ENCODE measurements around the gene TOE1. TPM values are rescaled to one million over a fixed set of nuclear protein-coding genes. Genes with fewer than 3 reads are reported as not detected.
"Not testable (repeated sequence)": the region's sequence is repeated elsewhere in the genome, so short reads cannot be mapped to it uniquely, and the experiment has no call there.

Gene TOE1
- total RNA-seq = 7.9 TPM

DNA sequence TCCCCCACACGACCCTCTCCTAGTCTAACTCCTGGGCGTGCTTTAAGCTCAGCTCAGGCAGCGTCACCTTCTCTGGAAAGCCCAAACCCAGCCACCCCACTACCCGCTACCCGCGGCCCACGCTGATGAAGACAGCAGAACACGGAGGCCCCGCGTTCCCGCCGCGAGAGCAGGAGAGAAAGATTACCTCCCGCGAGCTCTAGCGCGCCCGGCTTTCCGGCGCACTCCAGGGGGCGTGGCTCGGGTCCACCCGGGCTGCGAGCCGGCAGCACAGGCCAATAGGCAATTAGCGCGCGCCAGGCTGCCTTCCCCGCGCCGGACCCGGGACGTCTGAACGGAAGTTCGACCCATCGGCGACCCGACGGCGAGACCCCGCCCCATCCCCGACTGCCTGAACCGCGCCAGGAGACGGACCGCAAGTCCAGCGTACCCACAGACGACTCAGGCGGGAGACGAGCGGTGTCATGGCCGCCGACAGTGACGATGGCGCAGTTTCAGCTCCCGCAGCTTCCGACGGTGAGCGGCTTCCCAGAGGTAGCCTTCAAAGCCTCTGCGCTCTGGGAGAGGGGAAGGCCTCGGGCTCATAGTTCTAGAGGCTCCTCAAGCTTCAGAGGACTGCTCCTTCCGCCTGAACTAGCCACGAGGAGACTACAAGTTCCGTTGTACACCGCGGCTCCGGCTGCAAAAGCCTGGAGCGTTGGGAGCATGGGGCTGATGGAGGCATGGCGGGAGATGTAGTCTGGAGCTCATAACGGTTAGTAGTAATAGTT, at the start of gene TOE1, which contains the start of gene MUTYH:
Gene TOE1 (plus strand): TSS at position 382 of the 770 bp plus-strand sequence. CDS start 83 bp downstream, at position 465.
Gene MUTYH (minus strand): TSS at position 652 of the 770 bp plus-strand sequence. CDS start 5,935 bp downstream, outside the sequence.
- DNase-seq (ENCODE audit: low spot score) = peak; percentile 92

DNA sequence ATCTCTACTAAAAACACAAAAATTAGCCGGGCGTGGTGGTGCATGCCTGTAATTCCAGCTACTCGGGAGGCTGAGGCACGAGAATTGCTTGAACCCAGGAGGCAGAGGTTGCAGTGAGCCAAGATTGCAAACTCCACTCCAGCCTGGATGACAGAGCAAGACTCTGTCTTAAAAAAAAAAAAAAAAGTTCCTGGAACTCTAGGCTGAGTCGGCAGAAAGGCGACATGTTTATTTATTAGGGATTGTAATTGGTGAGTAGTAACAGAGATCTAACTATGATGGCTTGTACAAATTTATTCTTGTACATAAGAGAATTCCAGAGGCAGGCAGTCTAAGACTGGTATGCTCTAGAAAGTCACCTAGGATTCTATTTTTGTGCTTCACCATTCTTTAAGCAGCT, 49.0 kb upstream of the TOE1 start:
- not testable (repeated sequence) for DNase-seq (ENCODE audit: low spot score)

DNA sequence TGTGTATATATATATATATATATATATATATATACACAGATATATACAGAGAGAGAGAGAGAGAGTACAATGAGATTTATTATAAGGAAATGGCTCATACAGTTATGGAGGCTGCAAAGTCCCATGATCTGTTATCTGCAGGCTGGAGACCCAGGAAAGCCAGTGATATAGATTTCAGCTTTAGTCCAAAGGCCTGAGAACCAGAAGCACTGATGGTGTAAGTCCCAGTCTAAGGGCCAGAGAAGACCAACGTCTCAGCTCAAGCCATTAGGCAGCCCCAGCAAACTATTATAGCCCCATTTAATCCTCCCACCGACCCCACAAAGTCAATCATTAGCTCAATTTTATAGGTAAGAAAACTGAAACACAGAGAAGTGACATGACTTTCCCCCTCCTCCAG, 48.3 kb upstream of the TOE1 start:
- DNase-seq (ENCODE audit: low spot score) = no peak

DNA sequence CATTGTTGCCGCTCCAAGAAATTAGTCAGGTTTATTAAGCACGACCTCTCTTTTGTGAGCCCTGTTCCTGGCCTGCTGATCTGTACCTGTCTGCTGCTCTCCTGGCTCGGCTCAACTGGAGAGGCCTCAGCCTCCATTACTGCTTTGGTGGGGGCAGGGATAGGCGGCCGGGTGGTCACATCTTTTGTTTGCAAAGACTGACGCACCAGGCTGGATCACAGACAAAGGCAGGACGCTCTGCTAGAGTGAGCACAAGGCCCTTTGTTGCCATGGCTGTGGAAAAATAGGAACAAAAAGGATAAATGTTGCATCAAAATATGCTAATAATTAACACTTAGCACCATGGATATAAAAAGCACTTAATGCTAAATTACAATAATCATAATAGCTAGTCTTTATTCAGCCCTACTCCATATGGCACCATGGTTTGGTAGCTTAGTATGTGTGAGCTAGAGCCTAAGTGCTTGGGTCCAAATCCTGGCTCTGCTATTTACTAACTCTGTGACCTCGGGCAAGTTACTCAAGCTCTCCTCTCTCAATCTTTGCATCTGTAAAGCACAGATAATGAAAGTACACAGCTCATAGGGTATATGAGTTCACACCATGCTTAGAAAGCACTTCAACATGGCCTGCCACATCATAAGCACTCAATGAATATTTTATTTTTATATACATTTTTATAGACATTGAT, 42.2 kb upstream of the TOE1 start:
- no peak for DNase-seq (ENCODE audit: low spot score)

DNA sequence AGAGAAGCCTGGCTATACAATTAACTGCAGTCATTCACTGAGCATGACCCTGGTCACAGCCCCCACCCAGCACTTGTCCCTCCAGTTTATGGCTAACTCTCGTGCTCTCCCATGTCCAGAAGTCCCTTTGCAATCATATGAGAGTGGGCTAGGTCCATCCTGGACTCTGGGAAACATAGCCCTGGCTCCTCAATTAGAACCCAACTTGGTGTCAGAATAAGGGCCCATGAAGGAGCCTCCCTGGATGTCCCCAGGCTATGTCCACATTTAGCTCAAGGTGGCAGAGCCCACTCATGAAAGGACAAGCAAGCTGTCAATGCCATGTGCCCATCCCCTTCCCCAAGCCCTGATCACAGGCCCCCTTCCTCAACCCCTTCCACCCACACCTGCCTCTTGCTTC, 40.7 kb upstream of the TOE1 start:
- no peak for DNase-seq (ENCODE audit: low spot score)

DNA sequence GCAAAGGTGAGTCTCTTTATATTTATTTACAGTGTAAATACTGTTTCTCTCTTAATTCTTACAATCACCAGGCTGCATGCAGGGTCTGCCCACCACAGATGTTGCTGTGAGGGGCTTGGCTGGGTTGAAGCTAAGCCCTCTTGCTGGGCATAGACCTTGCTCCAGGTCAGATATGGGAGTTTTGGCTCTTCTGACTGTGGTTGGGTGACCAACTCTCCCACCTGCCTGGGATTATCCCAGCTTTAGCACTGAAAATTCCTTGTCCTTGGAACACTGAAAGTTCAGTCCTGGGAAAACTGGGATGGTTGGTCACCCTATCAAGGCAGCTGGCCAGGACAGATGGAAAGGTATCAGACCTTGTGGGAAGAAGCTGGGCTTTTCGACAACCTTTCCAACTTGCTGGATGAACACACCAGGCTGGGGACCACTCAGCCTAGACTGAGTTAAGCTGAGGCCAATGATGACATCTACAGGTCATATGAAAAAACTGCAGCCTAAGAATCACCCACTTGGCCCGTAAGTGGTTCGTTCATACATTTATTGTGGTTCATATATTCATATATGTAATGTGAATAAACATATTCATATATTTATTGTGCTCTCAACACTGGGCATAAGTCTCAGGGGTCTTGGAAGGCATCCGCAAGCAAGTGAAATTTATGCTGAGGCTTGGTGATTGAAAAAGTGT, 39.8 kb upstream of the TOE1 start:
- DNase-seq (ENCODE audit: low spot score) = peak; percentile 28

DNA sequence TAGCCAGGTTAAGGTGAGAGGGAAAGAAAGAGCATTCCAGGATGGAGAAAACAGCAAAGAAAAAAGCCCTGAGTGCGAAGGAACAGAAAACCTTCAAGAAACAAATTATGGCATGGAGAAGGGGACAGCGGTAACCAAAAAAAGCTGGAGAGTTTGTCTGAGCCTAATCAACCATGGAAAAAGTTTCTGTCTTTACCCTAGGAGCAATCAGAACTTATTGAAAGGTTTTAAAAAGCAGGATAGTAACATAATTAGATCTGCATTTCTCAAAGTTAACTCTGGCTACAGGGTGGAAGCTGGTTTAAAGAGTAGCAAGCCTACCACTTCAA, 39.3 kb upstream of the TOE1 start:
- no peak for DNase-seq (ENCODE audit: low spot score)

DNA sequence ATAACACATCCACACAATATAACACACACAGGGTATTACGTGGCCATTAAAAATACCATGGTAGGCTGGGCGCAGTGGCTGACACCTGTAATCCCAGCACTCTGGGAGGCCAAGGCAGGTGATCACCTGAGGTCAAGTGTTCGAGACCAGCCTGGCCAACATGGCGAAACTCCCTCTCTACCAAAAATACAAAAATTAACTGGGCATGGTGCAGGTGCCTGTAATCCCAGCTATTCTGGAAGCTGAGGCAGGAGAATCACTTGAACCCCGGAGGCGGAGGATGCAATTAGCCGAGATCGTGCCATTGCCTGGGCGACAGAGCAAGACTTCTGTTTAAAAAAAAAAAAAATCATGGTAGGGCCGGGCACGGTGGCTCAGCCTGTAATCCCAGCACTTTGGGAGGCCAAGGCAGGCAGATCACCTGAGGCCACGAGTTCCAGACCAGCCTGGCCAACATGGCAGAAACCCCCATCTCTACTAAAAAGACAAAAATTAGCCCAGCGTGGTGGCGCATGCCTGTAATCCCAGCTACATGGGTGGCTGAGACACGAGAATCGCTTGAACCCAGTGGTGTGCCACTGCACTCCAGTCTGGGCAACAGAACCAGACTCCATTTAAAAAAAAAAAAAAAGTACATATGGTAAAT, 37.3 kb upstream of the TOE1 start:
- DNase-seq (ENCODE audit: low spot score) = no peak

DNA sequence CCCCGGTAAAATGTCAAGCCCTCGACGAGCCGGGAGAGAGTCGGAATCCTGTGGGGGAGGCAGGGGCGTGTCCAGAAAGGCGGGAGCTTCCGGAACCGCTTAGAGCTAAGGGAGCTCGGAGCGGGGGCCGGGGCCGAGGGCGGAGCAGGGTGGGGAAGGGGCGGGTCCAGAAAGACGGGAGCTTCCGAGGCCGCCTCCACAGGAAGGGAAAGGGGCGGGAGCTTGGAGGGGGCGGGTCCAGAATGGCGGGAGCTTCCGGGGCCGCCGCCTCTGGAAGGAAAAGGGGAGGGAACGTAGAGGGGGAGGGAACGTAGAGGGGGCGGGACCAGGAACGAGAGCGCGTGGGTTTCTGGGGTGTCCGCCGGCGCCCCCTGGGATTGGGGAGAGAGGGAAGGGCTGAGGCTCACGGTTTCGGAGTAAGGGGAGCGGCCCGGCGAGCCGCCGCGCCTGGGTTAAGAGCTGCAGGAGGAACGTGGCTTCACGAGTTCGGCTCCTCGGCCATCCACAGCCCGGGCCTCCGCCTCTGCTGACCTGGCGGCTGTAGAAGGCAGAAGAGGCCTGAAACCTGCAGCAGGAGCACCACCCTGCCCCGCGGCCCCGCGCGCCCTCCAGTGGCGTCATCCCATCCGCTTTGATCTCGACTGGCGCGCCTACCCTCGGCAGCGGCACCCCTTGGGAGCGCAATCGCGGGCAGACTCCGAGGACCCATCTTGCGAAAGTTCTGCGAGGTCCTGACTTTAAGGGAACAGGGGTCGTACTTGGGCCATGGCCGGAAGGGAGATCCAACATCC, 36.3 kb upstream of the TOE1 start:
- DNase-seq (ENCODE audit: low spot score) = peak; percentile 99

DNA sequence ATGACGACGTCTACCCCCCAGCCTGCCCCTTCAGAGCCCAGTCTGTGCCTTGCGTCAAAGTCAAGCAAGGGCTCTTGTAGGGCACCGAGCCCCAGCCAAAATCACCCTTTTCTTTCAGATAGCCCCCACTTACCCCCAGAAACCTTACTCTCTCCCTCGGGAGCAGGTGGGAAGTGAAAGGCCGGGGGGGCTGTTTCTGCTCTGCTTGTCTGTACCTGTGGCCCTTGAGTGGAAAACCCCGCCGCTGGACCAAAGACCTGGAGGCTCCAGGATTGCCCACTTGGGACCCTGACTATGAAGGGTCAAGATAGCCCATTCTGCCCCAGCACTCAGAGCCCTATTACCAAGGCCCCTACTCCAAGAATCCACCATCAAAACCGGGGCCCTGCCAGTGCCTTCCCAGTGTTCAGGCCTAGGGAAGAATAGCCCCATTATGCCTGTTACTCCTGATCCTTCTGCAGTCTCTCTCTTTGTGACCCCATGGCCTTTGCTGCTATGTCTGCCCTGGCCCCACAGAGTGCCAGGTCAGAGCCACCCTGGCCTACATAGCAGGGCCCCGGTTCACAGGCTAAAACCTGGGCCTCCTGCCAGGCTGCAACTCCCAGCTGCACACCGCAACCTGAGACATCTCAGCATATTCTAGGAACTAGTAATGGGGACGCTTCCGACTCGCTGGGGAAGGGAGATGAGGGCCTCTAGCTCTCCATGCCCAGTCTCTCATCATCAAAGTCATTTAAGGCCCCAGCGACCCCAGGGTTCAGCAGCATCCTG, 35.5 kb upstream of the TOE1 start:
- no peak for DNase-seq (ENCODE audit: low spot score)

DNA sequence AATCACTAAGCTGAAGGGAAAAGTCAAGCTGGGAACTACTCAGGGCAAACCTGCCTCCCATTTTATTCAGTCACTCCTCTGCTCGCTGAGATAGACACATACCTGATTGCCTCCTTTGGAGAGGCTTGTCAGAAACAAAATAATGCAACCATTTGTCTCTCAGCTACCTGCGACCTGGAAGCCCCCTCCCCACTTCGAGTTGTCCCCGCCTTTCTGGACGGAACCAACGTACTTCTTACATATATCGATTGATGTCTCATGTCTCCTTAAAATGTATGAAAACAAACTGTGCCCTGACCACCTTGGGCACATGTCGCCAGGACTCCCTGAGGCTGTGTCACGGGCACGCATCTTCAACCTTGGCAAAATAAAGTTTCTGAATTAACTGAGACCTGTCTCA, 34.7 kb upstream of the TOE1 start:
- DNase-seq (ENCODE audit: low spot score) = no peak

DNA sequence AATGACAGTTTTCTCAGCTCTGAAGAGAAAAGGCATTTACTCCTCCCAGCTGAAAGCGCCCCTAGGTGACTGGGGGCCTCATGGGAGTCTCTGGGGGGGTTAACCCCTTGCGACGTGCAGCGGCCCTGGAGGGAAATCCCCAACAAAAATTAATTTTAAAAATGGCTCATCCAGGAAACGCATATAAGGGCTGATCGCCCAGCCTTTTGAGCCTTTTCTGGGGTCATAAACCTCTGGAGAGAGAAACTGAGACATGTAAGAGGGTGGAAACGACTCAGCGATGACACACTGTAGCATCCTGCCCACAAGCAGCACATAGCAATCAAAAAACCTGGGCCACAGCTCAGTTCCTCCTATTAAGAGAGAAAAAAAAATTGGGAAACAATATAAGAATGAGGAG, 33.7 kb upstream of the TOE1 start:
- no peak for DNase-seq (ENCODE audit: low spot score)

DNA sequence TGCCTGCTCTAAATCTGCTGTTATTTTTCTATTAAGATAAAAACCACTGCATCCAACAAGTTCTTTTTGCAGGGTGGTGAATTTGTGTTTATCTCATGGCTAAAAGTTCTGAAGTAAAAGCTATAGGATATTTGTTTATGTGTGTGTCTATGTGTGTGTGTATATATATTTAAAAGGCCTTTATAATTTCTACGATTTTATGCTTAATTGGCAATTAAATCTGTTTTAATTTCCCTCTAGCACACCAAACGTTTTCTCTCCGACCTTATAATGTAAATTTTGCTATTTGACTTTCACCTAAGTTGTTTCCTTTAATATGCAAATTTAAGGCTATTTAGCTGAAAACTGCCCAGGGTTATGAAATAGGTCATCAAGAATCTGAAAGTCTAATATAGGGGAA, 33.1 kb upstream of the TOE1 start:
- no peak for DNase-seq (ENCODE audit: low spot score)

DNA sequence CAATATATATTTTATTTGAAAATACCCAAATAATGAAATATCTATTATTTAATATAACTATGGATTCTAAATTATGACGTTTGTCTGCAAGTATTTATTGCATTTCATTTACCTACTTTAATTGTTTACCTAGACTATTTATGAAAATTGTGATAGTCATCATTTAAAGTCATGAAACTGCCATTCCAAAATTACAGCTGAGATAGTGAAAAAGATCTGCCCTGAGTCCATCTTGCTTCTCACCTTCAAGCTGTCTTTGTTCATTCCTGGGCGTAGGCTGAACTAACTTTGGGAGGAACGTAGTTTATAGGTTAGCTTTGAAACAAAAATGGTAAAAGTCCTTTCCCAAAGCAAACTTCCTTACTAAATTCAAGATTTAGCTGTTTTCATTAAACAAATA, 25.7 kb upstream of the TOE1 start:
- DNase-seq (ENCODE audit: low spot score) = no peak

DNA sequence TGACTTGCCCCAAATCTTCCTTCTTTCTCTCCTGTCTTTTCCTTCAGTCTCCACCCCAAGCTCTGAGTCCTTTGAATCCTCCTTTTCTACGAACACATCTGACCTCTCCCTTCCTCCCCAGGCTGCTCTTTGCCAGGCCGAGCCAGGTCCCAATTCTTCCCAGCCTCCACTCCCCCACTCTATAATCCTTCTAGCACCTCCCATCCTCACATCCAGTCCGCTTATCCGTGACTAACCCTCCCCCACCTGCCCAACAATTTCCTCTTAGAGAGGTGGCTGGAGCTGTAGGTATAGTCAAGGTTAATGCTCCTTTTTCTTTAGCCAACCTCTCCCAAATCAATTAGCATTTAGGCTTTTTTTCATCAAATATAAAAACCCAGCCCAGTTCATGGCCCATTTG, 22.8 kb upstream of the TOE1 start:
- no peak for DNase-seq (ENCODE audit: low spot score)

DNA sequence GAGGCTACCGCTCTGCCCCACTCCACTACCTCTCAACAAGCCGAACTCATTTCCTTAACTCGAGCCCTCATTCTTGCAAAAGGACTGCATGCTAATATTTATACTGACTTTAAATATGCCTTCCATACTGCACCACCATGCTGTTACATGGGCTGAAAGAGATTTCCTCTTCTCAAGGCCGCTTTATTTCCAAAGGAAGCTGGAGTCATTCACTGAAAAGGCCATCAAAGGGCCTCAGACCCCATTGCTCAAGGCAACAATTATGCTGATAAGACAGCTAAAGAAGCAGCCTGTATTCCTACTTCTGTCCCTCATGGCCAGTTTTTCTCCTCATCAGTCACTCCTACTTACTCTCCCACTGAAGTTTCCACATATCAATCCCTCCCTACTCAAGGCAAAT, 20.2 kb upstream of the TOE1 start:
- no peak for DNase-seq (ENCODE audit: low spot score)

DNA sequence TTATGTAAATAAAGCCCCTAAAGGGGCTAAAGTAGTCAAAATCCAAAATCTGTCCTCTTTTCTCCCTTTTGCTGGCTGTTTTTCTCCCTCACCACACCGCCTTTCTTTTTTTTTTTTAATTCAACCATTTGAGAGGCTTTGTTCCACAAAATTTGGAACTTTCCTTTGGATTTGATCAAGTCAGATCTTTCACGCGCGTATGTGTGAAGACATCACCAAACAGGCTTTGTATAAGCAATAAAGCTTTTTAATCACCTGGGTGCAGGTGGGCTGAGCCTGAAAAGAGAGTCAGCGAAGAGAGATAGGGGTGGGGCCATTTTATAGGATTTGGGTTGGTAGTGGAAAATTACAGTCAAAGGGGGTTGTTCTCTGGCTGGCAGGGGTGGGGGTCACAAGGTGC, 18.5 kb upstream of the TOE1 start:
- no peak for DNase-seq (ENCODE audit: low spot score)

DNA sequence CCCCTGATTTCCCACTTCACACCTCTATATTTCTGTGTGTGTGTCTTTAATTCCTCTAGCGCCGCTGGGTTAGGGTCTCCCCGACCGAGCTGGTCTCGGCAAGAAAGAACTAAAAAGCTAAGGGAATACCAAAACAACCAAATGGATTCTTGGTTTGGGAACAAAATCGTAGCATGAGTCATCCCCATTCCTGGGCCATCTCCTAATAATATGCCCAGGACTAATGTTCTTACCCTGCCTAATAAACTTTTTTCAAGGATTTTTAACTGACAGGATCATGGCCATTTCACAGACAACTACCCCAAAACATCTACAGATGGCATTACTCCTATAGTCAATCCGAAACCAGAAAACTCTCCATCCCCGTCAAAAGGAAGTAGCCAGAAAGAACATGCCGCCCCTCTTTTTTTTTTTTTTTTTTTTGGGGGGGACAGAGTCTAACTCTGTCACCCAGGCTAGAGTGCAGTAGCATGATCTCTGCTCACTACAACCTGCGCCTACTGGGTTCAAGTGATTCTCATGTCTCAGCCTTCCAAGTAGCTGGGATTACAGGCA, 17.4 kb upstream of the TOE1 start:
- no peak for DNase-seq (ENCODE audit: low spot score)

DNA sequence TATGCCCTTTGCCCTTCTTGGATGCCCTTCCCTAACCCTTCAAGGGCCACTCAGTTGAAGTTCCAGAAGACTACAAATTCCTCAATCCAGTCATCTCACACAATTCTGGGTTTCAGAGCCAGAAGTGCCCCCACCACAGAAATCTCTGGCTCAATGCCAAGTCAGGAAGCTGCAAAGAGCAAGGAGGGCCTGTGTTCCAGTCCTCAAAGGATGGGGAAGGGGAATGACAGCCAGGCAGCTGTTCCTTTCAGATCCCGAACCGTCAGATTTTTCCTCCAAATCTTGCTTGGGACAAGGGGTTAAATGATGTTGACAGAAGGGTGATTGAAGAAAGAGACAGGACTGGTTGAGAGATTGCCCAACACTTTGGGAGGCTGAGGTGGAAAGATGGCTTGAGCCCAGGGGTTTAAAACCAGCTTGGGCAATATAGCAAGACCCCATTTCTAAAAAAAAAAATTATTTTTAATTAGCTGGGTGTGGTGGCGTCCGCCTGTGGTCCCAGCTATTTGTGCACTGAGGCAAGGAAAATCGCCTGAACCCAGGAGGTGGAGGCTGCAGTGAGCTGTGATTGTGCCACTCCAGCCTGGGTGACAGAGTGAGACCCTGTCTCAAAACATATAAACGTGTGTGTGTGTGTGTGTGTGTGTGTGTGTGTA, 14.0 kb upstream of the TOE1 start:
- no peak for DNase-seq (ENCODE audit: low spot score)
